ENCODE data around the gene PLA2G5. TPM values are rescaled to one million over a fixed set of nuclear protein-coding genes. Genes with fewer than 3 reads are reported as not detected.

The PLA2G5 gene
- total and polyA plus RNA-seq, 9 of the 15 experiments (the other 6 are each of a cell fraction or from before 2014, with no cell fraction given): not detected

DNA sequence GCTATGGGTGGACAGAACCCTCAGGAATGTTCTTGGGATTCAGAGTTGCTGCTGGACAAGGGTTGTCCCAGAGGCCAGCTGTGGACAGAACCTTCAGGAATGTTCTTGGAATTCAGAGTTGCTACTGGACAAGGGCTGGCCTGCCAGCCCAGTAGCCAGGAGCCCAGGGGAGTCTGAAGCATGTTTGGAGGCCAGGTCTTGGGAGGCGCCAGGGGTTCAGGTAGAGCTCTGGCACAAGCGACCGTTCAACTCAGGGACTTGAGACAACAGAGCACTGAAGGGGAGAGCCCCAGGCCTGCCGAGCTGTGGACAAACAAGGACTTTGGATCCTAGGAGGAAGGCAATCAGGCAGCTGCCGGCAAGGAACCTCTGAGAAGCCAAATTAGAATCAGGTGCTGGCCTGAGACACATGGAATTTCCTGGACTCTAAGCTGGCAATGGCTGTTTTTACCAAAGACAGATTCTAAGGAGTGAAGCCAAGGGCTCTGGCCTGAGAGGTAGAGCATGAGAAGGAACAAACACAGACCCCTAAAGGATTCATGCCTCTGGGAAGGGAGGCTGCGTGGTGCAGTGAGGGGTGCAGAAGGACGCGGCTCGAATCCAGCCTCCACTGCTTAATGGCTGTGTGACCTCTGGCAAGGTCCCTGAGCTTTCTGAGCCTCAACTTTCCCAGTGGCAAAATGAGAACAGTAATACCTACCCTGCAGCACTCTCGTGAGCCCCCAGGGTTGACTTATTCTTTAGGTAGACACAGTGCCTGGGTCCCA, 13.4 kb downstream of the PLA2G5 start:
- H3K79me2 ChIP-seq (ENCODE audit: control insufficient read depth, insufficient read depth, low read length): no peaks in the 10 kb centered on the region
- H3K4me1 ChIP-seq (replicated peaks in 1 of 2; ENCODE audit: control insufficient read depth in 2 of 2, insufficient read depth in 2 of 2, low read length in 2 of 2): no peaks in the 10 kb centered on the region
- FAIRE-seq (no peak), ATAC-seq (no peak), DNase-seq (ENCODE audit: extremely low read depth in 1 of 4, low spot score in 3 of 4) (no peak)
- no TSS peak for BruUV-seq (replicated peaks)
- WGBS (ENCODE audit: insufficient coverage, low coverage, missing lambda C conversion rate): 0% methylated on average over 10 of the region's 10 CpGs
- H4K20me1 ChIP-seq (replicated peaks; ENCODE audit: control insufficient read depth, insufficient read depth, low read length): no peaks in the 10 kb centered on the region
- H3K36me3 ChIP-seq (ENCODE audit: control insufficient read depth, insufficient read depth, low read length): no peaks in the 10 kb centered on the region
- H3K9me3 ChIP-seq (replicated peaks; ENCODE audit: control insufficient read depth, insufficient read depth, low read depth, low read length): no peaks in the 10 kb centered on the region
- peaks cover 28 to 64% of the 10 kb centered on the region in 2 experiments; a peak in 4 of 5 replicates for H3K27me3 ChIP-seq (ENCODE audit: control insufficient read depth in 2 of 2, insufficient read depth in 2 of 2, low read length in 2 of 2)
- H3K4me3 ChIP-seq: no peak overlapping the region
- intact Hi-C loops (cut with micrococcal nuclease): no loop called here
- CTCF ChIA-PET (ENCODE audit: low intra/inter-chr PET ratio): interaction anchor here (0.5 kb wide), 1 partner anchor 1121 kb away, joined by 3 read pairs; no protein-coding TSS in a partner anchor
- POLR2A ChIA-PET: interaction anchor here (0.6 to 1.2 kb wide), 2 partner anchors 8 to 43 kb away, joined by 4 to 5 read pairs; no protein-coding TSS in a partner anchor
- in situ Hi-C loops (cut with MboI): no loop called here
- H3K9me1 ChIP-seq (ENCODE audit: control insufficient read depth, insufficient read depth, low read length): no peaks in the 10 kb centered on the region
- H3K9ac ChIP-seq (ENCODE audit: insufficient read depth in 1 of 2, low read depth in 2 of 2, low read length in 2 of 2): no peak overlapping the region
- no peak overlapping the region for H3K27ac ChIP-seq (ENCODE audit: extremely low read depth, low read depth, low read length)
- H2AFZ ChIP-seq (ENCODE audit: low read depth, low read length): no peak overlapping the region
- H3K4me2 ChIP-seq (ENCODE audit: insufficient read depth, low read length): no peak overlapping the region
- TF ChIP-seq POLR3A (IDR thresholded peaks at IDR 0.05; ENCODE audit: borderline replicate concordance, extremely low read depth, insufficient read depth, insufficient read length) (no peak), MTA1 (IDR thresholded peaks at IDR 0.05; ENCODE audit: borderline replicate concordance) (no peak), ZFX (CRISPR knock-in tag; IDR thresholded peaks at IDR 0.05) (no peak), ZNF696 (CRISPR knock-in tag; conservative IDR thresholded peaks at IDR 0.05) (no peak), MCM5 (IDR thresholded peaks at IDR 0.05; ENCODE audit: low read depth) (no peak), ZNF134 (CRISPR knock-in tag; conservative IDR thresholded peaks at IDR 0.05) (no peak), HNRNPUL1 (IDR thresholded peaks at IDR 0.05; ENCODE audit: low read length) (no peak), RBM14 (IDR thresholded peaks at IDR 0.05; ENCODE audit: borderline replicate concordance, insufficient read depth, low read depth, low read length) (no peak), HDAC1 (IDR thresholded peaks at IDR 0.05) (no peak), BRD4 (IDR thresholded peaks at IDR 0.05) (no peak), TCF7 (IDR thresholded peaks at IDR 0.05; ENCODE audit: borderline replicate concordance) (no peak), KLF16 (IDR thresholded peaks at IDR 0.05) (no peak)
- TF ChIP-seq, protein P1, sequence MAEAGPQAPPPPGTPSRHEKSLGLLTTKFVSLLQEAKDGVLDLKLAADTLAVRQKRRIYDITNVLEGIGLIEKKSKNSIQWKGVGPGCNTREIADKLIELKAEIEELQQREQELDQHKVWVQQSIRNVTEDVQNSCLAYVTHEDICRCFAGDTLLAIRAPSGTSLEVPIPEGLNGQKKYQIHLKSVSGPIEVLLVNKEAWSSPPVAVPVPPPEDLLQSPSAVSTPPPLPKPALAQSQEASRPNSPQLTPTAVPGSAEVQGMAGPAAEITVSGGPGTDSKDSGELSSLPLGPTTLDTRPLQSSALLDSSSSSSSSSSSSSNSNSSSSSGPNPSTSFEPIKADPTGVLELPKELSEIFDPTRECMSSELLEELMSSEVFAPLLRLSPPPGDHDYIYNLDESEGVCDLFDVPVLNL (CRISPR knock-in tag; IDR thresholded peaks at IDR 0.05; ENCODE audit: low read depth): no peak
- TF ChIP-seq, protein P2, sequence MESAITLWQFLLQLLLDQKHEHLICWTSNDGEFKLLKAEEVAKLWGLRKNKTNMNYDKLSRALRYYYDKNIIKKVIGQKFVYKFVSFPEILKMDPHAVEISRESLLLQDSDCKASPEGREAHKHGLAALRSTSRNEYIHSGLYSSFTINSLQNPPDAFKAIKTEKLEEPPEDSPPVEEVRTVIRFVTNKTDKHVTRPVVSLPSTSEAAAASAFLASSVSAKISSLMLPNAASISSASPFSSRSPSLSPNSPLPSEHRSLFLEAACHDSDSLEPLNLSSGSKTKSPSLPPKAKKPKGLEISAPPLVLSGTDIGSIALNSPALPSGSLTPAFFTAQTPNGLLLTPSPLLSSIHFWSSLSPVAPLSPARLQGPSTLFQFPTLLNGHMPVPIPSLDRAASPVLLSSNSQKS (CRISPR knock-in tag; IDR thresholded peaks at IDR 0.05): no peak
- TF ChIP-seq, protein P3, sequence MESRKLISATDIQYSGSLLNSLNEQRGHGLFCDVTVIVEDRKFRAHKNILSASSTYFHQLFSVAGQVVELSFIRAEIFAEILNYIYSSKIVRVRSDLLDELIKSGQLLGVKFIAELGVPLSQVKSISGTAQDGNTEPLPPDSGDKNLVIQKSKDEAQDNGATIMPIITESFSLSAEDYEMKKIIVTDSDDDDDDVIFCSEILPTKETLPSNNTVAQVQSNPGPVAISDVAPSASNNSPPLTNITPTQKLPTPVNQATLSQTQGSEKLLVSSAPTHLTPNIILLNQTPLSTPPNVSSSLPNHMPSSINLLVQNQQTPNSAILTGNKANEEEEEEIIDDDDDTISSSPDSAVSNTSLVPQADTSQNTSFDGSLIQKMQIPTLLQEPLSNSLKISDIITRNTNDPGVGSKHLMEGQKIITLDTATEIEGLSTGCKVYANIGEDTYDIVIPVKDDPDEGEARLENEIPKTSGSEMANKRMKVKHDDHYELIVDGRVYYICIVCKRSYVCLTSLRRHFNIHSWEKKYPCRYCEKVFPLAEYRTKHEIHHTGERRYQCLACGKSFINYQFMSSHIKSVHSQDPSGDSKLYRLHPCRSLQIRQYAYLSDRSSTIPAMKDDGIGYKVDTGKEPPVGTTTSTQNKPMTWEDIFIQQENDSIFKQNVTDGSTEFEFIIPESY (CRISPR knock-in tag; IDR thresholded peaks at IDR 0.05): no peak
- TF ChIP-seq, protein P4, sequence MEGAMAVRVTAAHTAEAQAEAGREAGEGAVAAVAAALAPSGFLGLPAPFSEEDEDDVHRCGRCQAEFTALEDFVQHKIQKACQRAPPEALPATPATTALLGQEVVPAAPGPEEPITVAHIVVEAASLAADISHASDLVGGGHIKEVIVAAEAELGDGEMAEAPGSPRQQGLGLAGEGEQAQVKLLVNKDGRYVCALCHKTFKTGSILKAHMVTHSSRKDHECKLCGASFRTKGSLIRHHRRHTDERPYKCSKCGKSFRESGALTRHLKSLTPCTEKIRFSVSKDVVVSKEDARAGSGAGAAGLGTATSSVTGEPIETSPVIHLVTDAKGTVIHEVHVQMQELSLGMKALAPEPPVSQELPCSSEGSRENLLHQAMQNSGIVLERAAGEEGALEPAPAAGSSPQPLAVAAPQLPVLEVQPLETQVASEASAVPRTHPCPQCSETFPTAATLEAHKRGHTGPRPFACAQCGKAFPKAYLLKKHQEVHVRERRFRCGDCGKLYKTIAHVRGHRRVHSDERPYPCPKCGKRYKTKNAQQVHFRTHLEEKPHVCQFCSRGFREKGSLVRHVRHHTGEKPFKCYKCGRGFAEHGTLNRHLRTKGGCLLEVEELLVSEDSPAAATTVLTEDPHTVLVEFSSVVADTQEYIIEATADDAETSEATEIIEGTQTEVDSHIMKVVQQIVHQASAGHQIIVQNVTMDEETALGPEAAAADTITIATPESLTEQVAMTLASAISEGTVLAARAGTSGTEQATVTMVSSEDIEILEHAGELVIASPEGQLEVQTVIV (CRISPR knock-in tag; IDR thresholded peaks at IDR 0.05; ENCODE audit: borderline replicate concordance): no peak

Data from K562 (cell line).